Non-pigmented ciliary epithelial cell (primary cell): ENCODE data around the gene KIFC1.

Experiments
- DNase-seq: peaks from one replicate; pipeline ENCODE4 v3.0.0-alpha.2; 2010; ENCODE audit warnings: low read depth

Gene KIFC1

GRCh38 chr6:33425668-33426577 is 34.3 kb downstream of the KIFC1 start:
- DNase-seq = no peak

- DNase-seq = no peak
These were observed 35.2 kb downstream of the KIFC1 start for GRCh38 chr6:33426590-33427511.

- no peak for DNase-seq
These were observed 36.1 kb downstream of the KIFC1 start for GRCh38 chr6:33427585-33428223.

GRCh38 chr6:33428224-33428965 is 36.8 kb downstream of the KIFC1 start:
- no peak for DNase-seq

- no peak for DNase-seq
These were observed 37.5 kb downstream of the KIFC1 start for GRCh38 chr6:33428966-33429749.

- DNase-seq = no peak
These were observed 38.1 kb downstream of the KIFC1 start for GRCh38 chr6:33429750-33430052.

- DNase-seq = no peak
These were observed 38.7 kb downstream of the KIFC1 start for GRCh38 chr6:33430334-33430733.

GRCh38 chr6:33430991-33431879 is 39.6 kb downstream of the KIFC1 start:
- DNase-seq = no peak

- no peak for DNase-seq
These were observed 40.4 kb downstream of the KIFC1 start for GRCh38 chr6:33431880-33432541.

GRCh38 chr6:33432546-33432945 is 40.9 kb downstream of the KIFC1 start:
- no peak for DNase-seq

GRCh38 chr6:33433001-33433543 is 41.4 kb downstream of the KIFC1 start:
- DNase-seq = no peak

GRCh38 chr6:33433544-33434191 is 42.0 kb downstream of the KIFC1 start:
- DNase-seq = no peak

GRCh38 chr6:33434961-33435360 is 43.3 kb downstream of the KIFC1 start:
- no peak for DNase-seq

- no peak for DNase-seq
These were observed 46.0 kb downstream of the KIFC1 start for GRCh38 chr6:33437666-33438065.

- DNase-seq = no peak
These were observed 47.5 kb downstream of the KIFC1 start for GRCh38 chr6:33438978-33439594.

GRCh38 chr6:33439956-33440648 is 48.5 kb downstream of the KIFC1 start:
- DNase-seq = no peak

- DNase-seq = no peak
These were observed 49.2 kb downstream of the KIFC1 start for GRCh38 chr6:33440649-33441309.
